ENCODE measurements around the gene PIP4K2A. TPM values are rescaled to one million over a fixed set of nuclear protein-coding genes. Genes with fewer than 3 reads are reported as not detected.

PIP4K2A gene
- total and polyA plus RNA-seq, 5 donors from 2014 or later, result 41.3 to 156 (median 55.2) TPM

- Mint-ChIP-seq H3K27me3 (no peaks in the 10 kb centered on the region), H3K9me3 (peaks cover 0 to 1% (median 0%) of the 10 kb centered on the region in 7 donors), H3K27ac (peak overlapping the region; percentile 94 to 97 (median 95)), H3K36me3 (peaks cover 18% of the 10 kb centered on the region), H3K4me1 (peaks cover 45 to 94% (median 86%) of the 10 kb centered on the region in 4 donors), H3K4me3 (peak overlapping the region; percentile 42 to 84 (median 66))
- DNase-seq (no peak), ATAC-seq (ENCODE audit: low read depth in 2 of 2) (no peak)
- Histone ChIP-seq H3K9me3 (ENCODE audit: control insufficient read depth in 2 of 2, low read length in 2 of 2) (no peaks in the 10 kb centered on the region), H3K36me3 (ENCODE audit: control insufficient read depth, insufficient read depth, low read length) (no peaks in the 10 kb centered on the region), H3K4me1 (ENCODE audit: control insufficient read depth, insufficient read depth, low read length, poor library complexity, severe bottlenecking) (peaks cover 98% of the 10 kb centered on the region), H3K4me3 (ENCODE audit: low read depth, low read length) (peak overlapping the region; percentile 77), H3K27me3 (ENCODE audit: control insufficient read depth, insufficient read depth, low read length) (no peaks in the 10 kb centered on the region), H3K27ac (ENCODE audit: insufficient read depth, low read length, poor library complexity, severe bottlenecking) (peak overlapping the region; percentile 76)
Observed at GRCh38 chr10:22647244-22647643, 67.1 kb downstream of the PIP4K2A start.

DNA sequence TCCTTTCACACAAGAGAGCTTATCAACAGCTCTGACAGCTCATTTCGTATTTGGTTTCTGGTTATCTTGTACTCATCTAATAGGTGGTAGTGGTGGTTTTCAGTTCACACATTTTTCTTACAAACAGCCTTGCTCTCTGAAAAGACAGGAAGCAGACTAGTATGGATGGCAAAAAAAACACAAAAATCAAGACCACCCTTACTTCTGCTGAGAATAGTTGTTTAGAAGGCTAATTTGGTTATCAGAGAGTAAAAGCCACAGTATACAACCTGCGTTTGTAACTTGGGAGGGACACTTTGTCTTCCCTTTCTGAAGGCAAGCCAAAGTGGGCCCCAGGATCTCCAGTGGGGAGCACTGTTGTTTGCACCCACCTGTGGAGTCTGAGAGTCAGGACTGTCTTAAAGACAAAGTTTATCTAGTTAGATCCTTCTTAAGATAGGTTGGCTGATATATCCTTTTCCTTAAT lies 68.0 kb downstream of the PIP4K2A start:
- Mint-ChIP-seq H3K27me3 (no peaks in the 10 kb centered on the region), H3K4me1 (peaks cover 43 to 94% (median 87%) of the 10 kb centered on the region in 4 donors), H3K27ac (peak overlapping the region; percentile 94 to 97 (median 95)), H3K36me3 (peaks cover 20% of the 10 kb centered on the region), H3K4me3 (peak overlapping the region; percentile 42 to 84 (median 66)), H3K9me3 (peaks cover 0 to 1% (median 0%) of the 10 kb centered on the region in 7 donors)
- Histone ChIP-seq H3K36me3 (ENCODE audit: control insufficient read depth, insufficient read depth, low read length) (no peaks in the 10 kb centered on the region), H3K27ac (ENCODE audit: insufficient read depth, low read length, poor library complexity, severe bottlenecking) (peak overlapping the region; percentile 76), H3K4me3 (ENCODE audit: low read depth, low read length) (peak overlapping the region; percentile 77), H3K9me3 (ENCODE audit: control insufficient read depth in 2 of 2, low read length in 2 of 2) (no peaks in the 10 kb centered on the region), H3K4me1 (ENCODE audit: control insufficient read depth, insufficient read depth, low read length, poor library complexity, severe bottlenecking) (peaks cover 90% of the 10 kb centered on the region), H3K27me3 (ENCODE audit: control insufficient read depth, insufficient read depth, low read length) (no peaks in the 10 kb centered on the region)
- peak in 2 of 3 donors; percentile 66 to 78 for DNase-seq
- peak; percentile 75 to 83 for ATAC-seq (ENCODE audit: low read depth in 2 of 2)

DNA sequence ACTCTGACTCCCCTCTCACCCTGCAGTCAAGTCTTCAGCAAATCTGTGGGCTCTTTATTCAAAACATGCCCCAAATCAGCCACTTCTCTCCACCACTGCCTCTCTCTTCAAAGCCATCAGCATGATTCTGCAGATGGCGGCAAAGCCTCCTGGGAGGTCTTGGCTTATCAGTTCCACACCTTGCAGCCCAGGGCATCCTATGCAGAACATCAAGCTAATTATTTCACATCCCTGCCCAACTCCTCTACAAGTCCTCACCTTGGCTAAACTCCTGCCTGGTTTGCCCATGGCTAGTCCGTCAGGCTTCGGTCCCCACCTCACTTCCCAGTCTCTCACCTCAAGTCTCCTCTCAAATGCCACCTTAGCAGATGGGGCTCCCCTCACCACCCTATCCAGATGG lies 70.2 kb downstream of the PIP4K2A start:
- H3K27me3 Mint-ChIP-seq, result no peaks in the 10 kb centered on the region
- H3K4me1 Mint-ChIP-seq, result peaks cover 28 to 93% (median 78%) of the 10 kb centered on the region in 4 donors
- H3K27ac Mint-ChIP-seq, result peak overlapping the region; percentile 89 to 93 (median 93)
- Histone ChIP-seq H3K36me3 (ENCODE audit: control insufficient read depth, insufficient read depth, low read length) (no peaks in the 10 kb centered on the region), H3K27ac (ENCODE audit: insufficient read depth, low read length, poor library complexity, severe bottlenecking) (peak overlapping the region; percentile 76), H3K9me3 (ENCODE audit: control insufficient read depth in 2 of 2, low read length in 2 of 2) (no peaks in the 10 kb centered on the region), H3K4me3 (ENCODE audit: low read depth, low read length) (peak overlapping the region; percentile 22), H3K4me1 (ENCODE audit: control insufficient read depth, insufficient read depth, low read length, poor library complexity, severe bottlenecking) (peaks cover 74% of the 10 kb centered on the region), H3K27me3 (ENCODE audit: control insufficient read depth, insufficient read depth, low read length) (no peaks in the 10 kb centered on the region)
- peaks cover 0 to 1% (median 0%) of the 10 kb centered on the region in 7 donors for H3K9me3 Mint-ChIP-seq
- DNase-seq (no peak), ATAC-seq (ENCODE audit: low read depth in 2 of 2) (no peak)
- peaks cover 16% of the 10 kb centered on the region for H3K36me3 Mint-ChIP-seq
- H3K4me3 Mint-ChIP-seq, result peak overlapping the region; percentile 50 to 68 (median 62)

DNA sequence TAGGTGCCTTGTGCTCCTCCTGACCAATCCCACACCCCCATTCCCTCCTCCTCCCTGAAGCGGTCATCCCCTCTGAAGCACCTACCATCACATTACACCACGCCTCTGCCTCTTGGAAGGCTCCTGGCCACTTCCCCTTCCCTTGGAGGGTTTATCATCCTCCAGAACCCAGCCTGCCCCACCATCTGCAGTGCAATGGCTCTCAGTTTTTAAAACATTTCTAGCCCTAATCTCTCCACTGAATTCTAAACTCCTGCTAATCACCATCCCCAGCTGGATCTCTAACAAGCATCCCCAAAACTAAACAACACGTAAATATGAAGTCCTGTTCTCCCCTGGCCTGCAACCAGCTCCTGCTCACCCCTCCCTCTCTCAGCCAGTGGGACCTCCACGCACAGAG lies 70.6 kb downstream of the PIP4K2A start:
- Mint-ChIP-seq H3K4me3 (peak overlapping the region; percentile 50 to 68 (median 62)), H3K4me1 (peaks cover 26 to 93% (median 77%) of the 10 kb centered on the region in 4 donors), H3K9me3 (peaks cover 0 to 1% (median 0%) of the 10 kb centered on the region in 7 donors), H3K27me3 (no peaks in the 10 kb centered on the region), H3K36me3 (peaks cover 15% of the 10 kb centered on the region), H3K27ac (peak overlapping the region; percentile 89 to 94 (median 93))
- ATAC-seq (ENCODE audit: low read depth in 2 of 2), result no peak
- Histone ChIP-seq H3K9me3 (ENCODE audit: control insufficient read depth in 2 of 2, low read length in 2 of 2) (no peaks in the 10 kb centered on the region), H3K4me1 (ENCODE audit: control insufficient read depth, insufficient read depth, low read length, poor library complexity, severe bottlenecking) (peaks cover 74% of the 10 kb centered on the region), H3K27me3 (ENCODE audit: control insufficient read depth, insufficient read depth, low read length) (no peaks in the 10 kb centered on the region), H3K36me3 (ENCODE audit: control insufficient read depth, insufficient read depth, low read length) (no peaks in the 10 kb centered on the region), H3K27ac (ENCODE audit: insufficient read depth, low read length, poor library complexity, severe bottlenecking) (no peak overlapping the region), H3K4me3 (ENCODE audit: low read depth, low read length) (peak overlapping the region; percentile 22)
- DNase-seq, result no peak

DNA sequence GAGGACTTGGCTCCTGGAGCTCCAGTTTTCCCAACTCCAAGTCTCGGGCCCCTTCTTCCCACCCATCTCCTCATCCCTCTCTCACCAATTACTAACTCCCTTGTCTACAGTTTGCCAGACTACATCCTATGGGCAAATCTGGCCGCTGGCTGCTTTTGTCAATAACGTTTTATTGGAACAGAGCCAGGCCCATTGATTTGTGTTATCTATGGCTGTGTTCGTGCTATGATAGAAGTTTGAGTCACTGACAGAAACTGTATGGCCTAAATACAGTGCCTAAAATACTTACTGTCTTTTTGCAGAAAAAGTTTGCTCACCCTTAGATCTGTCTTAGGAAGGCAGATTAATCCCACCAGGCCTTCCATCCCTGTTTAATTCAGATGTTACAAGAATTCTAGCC lies 71.3 kb downstream of the PIP4K2A start:
- DNase-seq (no peak), ATAC-seq (ENCODE audit: low read depth in 2 of 2) (no peak)
- Histone ChIP-seq H3K36me3 (ENCODE audit: control insufficient read depth, insufficient read depth, low read length) (no peaks in the 10 kb centered on the region), H3K4me3 (ENCODE audit: low read depth, low read length) (peak overlapping the region; percentile 27), H3K9me3 (ENCODE audit: control insufficient read depth in 2 of 2, low read length in 2 of 2) (no peaks in the 10 kb centered on the region), H3K27ac (ENCODE audit: insufficient read depth, low read length, poor library complexity, severe bottlenecking) (no peak overlapping the region), H3K4me1 (ENCODE audit: control insufficient read depth, insufficient read depth, low read length, poor library complexity, severe bottlenecking) (peaks cover 68% of the 10 kb centered on the region), H3K27me3 (ENCODE audit: control insufficient read depth, insufficient read depth, low read length) (no peaks in the 10 kb centered on the region)
- Mint-ChIP-seq H3K9me3 (peaks cover 0 to 1% (median 0%) of the 10 kb centered on the region in 7 donors), H3K4me3 (peak overlapping the region in 3 of 4 donors; percentile 12 to 68 (median 55)), H3K27ac (peak overlapping the region; percentile 89 to 94 (median 93)), H3K27me3 (no peaks in the 10 kb centered on the region), H3K36me3 (peaks cover 15% of the 10 kb centered on the region), H3K4me1 (peaks cover 24 to 93% (median 74%) of the 10 kb centered on the region in 4 donors)

DNA sequence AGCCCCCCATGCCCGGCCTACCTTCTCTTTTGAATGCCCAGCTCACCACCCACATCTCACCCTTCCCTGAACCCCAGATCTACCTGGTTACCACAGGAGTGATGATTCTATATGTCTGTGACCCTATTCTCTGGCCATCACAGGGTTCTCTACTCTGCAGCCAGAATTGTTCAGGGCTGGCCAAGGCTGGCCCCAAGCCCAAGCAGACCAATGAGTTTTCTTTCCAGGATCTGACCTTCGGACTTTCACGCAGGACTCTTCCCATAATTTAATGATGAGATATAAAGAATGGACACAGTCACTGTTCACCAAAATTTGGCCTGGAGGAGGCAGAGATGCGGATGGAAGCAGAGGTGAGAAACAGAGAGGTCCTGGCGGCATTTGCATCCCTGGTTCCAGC lies 72.6 kb downstream of the PIP4K2A start:
- Histone ChIP-seq H3K27me3 (ENCODE audit: control insufficient read depth, insufficient read depth, low read length) (no peaks in the 10 kb centered on the region), H3K4me3 (ENCODE audit: low read depth, low read length) (no peak overlapping the region), H3K9me3 (ENCODE audit: control insufficient read depth in 2 of 2, low read length in 2 of 2) (no peaks in the 10 kb centered on the region), H3K4me1 (ENCODE audit: control insufficient read depth, insufficient read depth, low read length, poor library complexity, severe bottlenecking) (peaks cover 59% of the 10 kb centered on the region), H3K36me3 (ENCODE audit: control insufficient read depth, insufficient read depth, low read length) (no peaks in the 10 kb centered on the region), H3K27ac (ENCODE audit: insufficient read depth, low read length, poor library complexity, severe bottlenecking) (no peak overlapping the region)
- Mint-ChIP-seq H3K36me3 (peaks cover 17% of the 10 kb centered on the region), H3K9me3 (peaks cover 0 to 4% (median 0%) of the 10 kb centered on the region in 7 donors), H3K4me3 (peak overlapping the region in 3 of 4 donors; percentile 14 to 48 (median 39)), H3K4me1 (peaks cover 22 to 92% (median 70%) of the 10 kb centered on the region in 4 donors), H3K27ac (peak overlapping the region; percentile 0 to 86 (median 85)), H3K27me3 (no peaks in the 10 kb centered on the region)
- ATAC-seq (ENCODE audit: low read depth in 2 of 2) (no peak), DNase-seq (no peak)

GRCh38 chr10:22640359-22640758 lies 74.0 kb downstream of the PIP4K2A start:
- Histone ChIP-seq H3K36me3 (ENCODE audit: control insufficient read depth, insufficient read depth, low read length) (no peaks in the 10 kb centered on the region), H3K4me1 (ENCODE audit: control insufficient read depth, insufficient read depth, low read length, poor library complexity, severe bottlenecking) (peaks cover 56% of the 10 kb centered on the region), H3K27me3 (ENCODE audit: control insufficient read depth, insufficient read depth, low read length) (no peaks in the 10 kb centered on the region), H3K9me3 (ENCODE audit: control insufficient read depth in 2 of 2, low read length in 2 of 2) (no peaks in the 10 kb centered on the region), H3K27ac (ENCODE audit: insufficient read depth, low read length, poor library complexity, severe bottlenecking) (no peak overlapping the region), H3K4me3 (ENCODE audit: low read depth, low read length) (no peak overlapping the region)
- ATAC-seq (ENCODE audit: low read depth in 2 of 2) (no peak), DNase-seq (no peak)
- H3K27me3 Mint-ChIP-seq, result no peaks in the 10 kb centered on the region
- peaks cover 24% of the 10 kb centered on the region for H3K36me3 Mint-ChIP-seq
- H3K4me3 Mint-ChIP-seq, result peak overlapping the region in 2 of 4 donors; percentile 6 to 67
- H3K4me1 Mint-ChIP-seq, result peaks cover 28 to 94% (median 69%) of the 10 kb centered on the region in 4 donors
- no peak overlapping the region for H3K27ac Mint-ChIP-seq
- H3K9me3 Mint-ChIP-seq, result peaks cover 0 to 4% (median 0%) of the 10 kb centered on the region in 7 donors

- Mint-ChIP-seq H3K27me3 (no peaks in the 10 kb centered on the region), H3K4me1 (peaks cover 42 to 95% (median 72%) of the 10 kb centered on the region in 4 donors), H3K4me3 (peak overlapping the region in 2 of 4 donors; percentile 26 to 45), H3K9me3 (peaks cover 0 to 4% (median 0%) of the 10 kb centered on the region in 7 donors), H3K36me3 (peaks cover 22% of the 10 kb centered on the region), H3K27ac (peak overlapping the region in 2 of 3 donors; percentile 48 to 75)
- peak overlapping the region; percentile 26 for H3K4me3 ChIP-seq (ENCODE audit: low read depth, low read length)
- DNase-seq (no peak), ATAC-seq (ENCODE audit: low read depth in 2 of 2) (no peak)
- H3K4me1 ChIP-seq (ENCODE audit: control insufficient read depth, insufficient read depth, low read length, poor library complexity, severe bottlenecking), result peaks cover 55% of the 10 kb centered on the region
- no peak overlapping the region for H3K27ac ChIP-seq (ENCODE audit: insufficient read depth, low read length, poor library complexity, severe bottlenecking)
- H3K27me3 ChIP-seq (ENCODE audit: control insufficient read depth, insufficient read depth, low read length), result no peaks in the 10 kb centered on the region
- no peaks in the 10 kb centered on the region for H3K9me3 ChIP-seq (ENCODE audit: control insufficient read depth in 2 of 2, low read length in 2 of 2)
- H3K36me3 ChIP-seq (ENCODE audit: control insufficient read depth, insufficient read depth, low read length), result no peaks in the 10 kb centered on the region
Observed at GRCh38 chr10:22638863-22639262, 75.5 kb downstream of the PIP4K2A start.

All from CD4-positive, CD25-positive, alpha-beta regulatory T cell (primary cell).